Measurements from ENCODE around the gene CEACAM3. TPM values are rescaled to one million over a fixed set of nuclear protein-coding genes. Genes with fewer than 3 reads are reported as not detected.
"Not testable (repeated sequence)": the region's sequence is repeated elsewhere in the genome, so short reads cannot be mapped to it uniquely, and the experiment has no call there.

CEACAM3 gene
- total RNA-seq = under 1 TPM in 1 of 4 donors, not detected in 3; 0.64 TPM

GRCh38 chr19:41796362-41796761, at the start of gene CEACAM3:
TSS of gene CEACAM3 (plus strand) at chr19:41796587. CDS start at chr19:41796678, 91 bp downstream.
- TF ChIP-seq CTCF (IDR thresholded peaks at IDR 0.05) (no peak), EP300 (IDR thresholded peaks at IDR 0.05) (no peak), POLR2A (IDR thresholded peaks at IDR 0.05) (no peak), POLR2AphosphoS5 (IDR thresholded peaks at IDR 0.05) (no peak)
- no peak for DNase-seq (ENCODE audit: low spot score in 2 of 2)
- Histone ChIP-seq H3K36me3 (no peaks in the 10 kb centered on the region), H3K9me3 (no peaks in the 10 kb centered on the region), H3K27ac (no peak within 1 kb of the TSS), H3K4me3 (no peak within 1 kb of the TSS), H3K4me1 (peaks cover 2% of the 10 kb centered on the region), H3K27me3 (peaks cover 23% of the 10 kb centered on the region)

- WGBS = 19% methylated on average over 11 of the region's 11 CpGs
- no peak overlapping the region for H3K27ac ChIP-seq
Measured at GRCh38 chr19:41746593-41747227, 49.7 kb upstream of the CEACAM3 start.

GRCh38 chr19:41748012-41748411, 48.4 kb upstream of the CEACAM3 start:
- TF ChIP-seq POLR2AphosphoS5 (IDR thresholded peaks at IDR 0.05) = no peak
- TF ChIP-seq EP300 (IDR thresholded peaks at IDR 0.05) = no peak
- TF ChIP-seq CTCF (IDR thresholded peaks at IDR 0.05) = no peak
- no peak for TF ChIP-seq POLR2A (IDR thresholded peaks at IDR 0.05)
- no peaks in the 10 kb centered on the region for H3K4me1 ChIP-seq
- H3K4me3 ChIP-seq = no peak overlapping the region
- DNase-seq (ENCODE audit: low spot score in 2 of 2) = no peak
- H3K9me3 ChIP-seq = no peaks in the 10 kb centered on the region
- H3K27ac ChIP-seq = no peak overlapping the region
- whole genome bisulfite sequencing = 63% methylated on average over 3 of the region's 3 CpGs
- peaks cover 35% of the 10 kb centered on the region for H3K27me3 ChIP-seq
- no peaks in the 10 kb centered on the region for H3K36me3 ChIP-seq

More at GRCh38 chr19:41746593-41747227, 49.7 kb upstream of the CEACAM3 start:
- Histone ChIP-seq H3K36me3 (no peaks in the 10 kb centered on the region), H3K4me3 (no peak overlapping the region), H3K9me3 (no peaks in the 10 kb centered on the region), H3K27me3 (peaks cover 27% of the 10 kb centered on the region), H3K4me1 (no peaks in the 10 kb centered on the region)
- DNase-seq (ENCODE audit: low spot score in 2 of 2) = no peak
- TF ChIP-seq EP300 (IDR thresholded peaks at IDR 0.05) (no peak), CTCF (IDR thresholded peaks at IDR 0.05) (peak in 1 of 2 donors; percentile 35)

- 54% methylated on average over 7 of the region's 10 CpGs for WGBS
- H3K27me3 ChIP-seq = peaks cover 32% of the 10 kb centered on the region
- not testable (repeated sequence) for H3K36me3 ChIP-seq; DNase-seq (ENCODE audit: low spot score in 2 of 2); H3K9me3 ChIP-seq; H3K27ac ChIP-seq; H3K4me1 ChIP-seq; H3K4me3 ChIP-seq
Measured at GRCh38 chr19:41750248-41751134, 45.9 kb upstream of the CEACAM3 start.

GRCh38 chr19:41753159-41753558, 43.2 kb upstream of the CEACAM3 start:
- H3K36me3 ChIP-seq = no peaks in the 10 kb centered on the region
- no peak overlapping the region for H3K27ac ChIP-seq
- peaks cover 23% of the 10 kb centered on the region for H3K27me3 ChIP-seq
- H3K4me1 ChIP-seq = no peaks in the 10 kb centered on the region
- 6% methylated on average over 12 of the region's 12 CpGs for WGBS
- no peak for DNase-seq (ENCODE audit: low spot score in 2 of 2)
- H3K4me3 ChIP-seq = no peak overlapping the region
- H3K9me3 ChIP-seq = no peaks in the 10 kb centered on the region
- TF ChIP-seq CTCF (IDR thresholded peaks at IDR 0.05) (peak; percentile 36 to 67), POLR2A (IDR thresholded peaks at IDR 0.05) (no peak)
